NCI-H187 (cell line): ENCODE data around the gene ECI1.

Experiments used
- DNase-seq, 2 experiments: peaks; one replicate each; lab custom pipeline; 2025; lab: John Stamatoyannopoulos, UW

The ECI1 gene

GRCh38 chr16:2195322-2196161 is 55.8 kb downstream of the ECI1 start:
- DNase-seq, result no peak

- DNase-seq, result peak; percentile 25 to 44
Observed at GRCh38 chr16:2194852-2195321, 56.5 kb downstream of the ECI1 start.

DNA sequence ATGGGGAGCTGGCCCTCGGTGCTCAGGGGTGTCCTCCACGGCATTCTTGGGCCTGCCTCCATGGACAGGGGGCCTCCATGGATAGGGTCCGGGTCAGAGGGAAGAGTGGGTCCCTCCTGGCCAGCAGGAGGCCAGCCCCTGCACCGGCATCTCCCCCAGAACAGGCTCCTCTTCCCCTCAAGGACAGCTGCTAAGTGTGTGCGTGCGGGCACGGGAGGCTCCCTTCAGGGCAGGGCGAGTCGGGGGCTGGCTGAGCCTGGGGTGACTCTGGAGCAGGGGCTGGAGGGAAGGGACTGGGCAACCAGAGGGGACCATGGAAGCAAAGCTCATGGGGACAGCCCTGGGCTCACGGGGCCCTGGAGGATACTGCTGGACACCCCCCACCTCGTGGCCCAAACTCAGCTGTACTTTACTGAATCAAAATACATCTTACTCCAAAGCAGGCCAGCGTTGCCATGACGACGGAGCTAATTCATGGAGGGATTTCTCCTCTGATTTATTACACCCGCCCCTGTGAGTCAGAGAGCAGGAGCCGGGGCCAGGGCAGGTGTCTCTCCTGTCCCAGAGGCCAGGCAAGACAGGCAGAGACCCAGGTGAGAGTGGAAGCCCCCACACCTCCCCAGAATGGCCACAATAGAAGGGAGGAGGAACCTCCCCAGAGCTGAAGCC is 57.1 kb downstream of the ECI1 start:
- no peak for DNase-seq

- DNase-seq, result no peak
Observed at GRCh38 chr16:2191446-2191706, 60.0 kb downstream of the ECI1 start.

DNA sequence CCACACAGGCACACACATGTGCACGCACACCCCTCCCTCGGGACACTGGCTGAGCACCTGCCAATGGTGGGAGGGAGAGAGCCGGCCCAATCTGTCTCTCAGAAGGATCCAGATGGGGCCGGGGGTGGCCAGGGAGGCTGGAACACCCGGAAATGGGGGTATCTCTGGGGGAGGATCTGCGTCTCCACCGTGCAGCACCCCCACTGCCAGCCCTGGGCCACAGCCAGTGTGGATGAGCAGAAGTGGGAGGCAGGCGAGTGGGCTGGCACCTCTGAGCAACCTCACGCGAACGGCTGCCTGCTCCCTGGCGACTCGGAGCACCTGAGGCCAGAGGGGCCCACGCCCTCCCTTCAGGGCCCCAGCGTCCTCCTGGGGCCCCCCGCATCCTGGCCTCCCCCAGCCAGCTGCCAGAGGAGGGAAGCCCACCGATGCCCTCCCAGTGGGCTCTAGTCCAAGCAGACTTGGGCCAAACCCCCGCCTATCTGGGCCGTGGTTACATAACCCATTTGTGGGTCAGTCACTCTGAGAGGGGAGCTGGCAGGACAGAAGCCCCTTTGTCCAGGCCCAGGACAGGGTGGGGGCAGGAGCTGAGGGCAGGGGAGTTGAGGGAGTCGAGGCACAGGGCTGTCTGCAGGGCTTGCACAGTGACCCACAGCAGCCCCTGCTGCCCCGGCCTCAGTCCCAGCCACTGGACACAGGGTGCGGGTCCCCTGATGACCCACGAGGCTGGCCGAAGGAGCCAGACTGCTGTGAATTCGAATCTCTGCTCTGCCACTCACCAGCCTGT is 60.5 kb downstream of the ECI1 start:
- no peak for DNase-seq

GRCh38 chr16:2190002-2190658 is 61.3 kb downstream of the ECI1 start:
- DNase-seq, result no peak
